Thyroid gland (tissue), 4 donors: ENCODE data around the gene GRPEL1. TPM values are rescaled to one million over a fixed set of nuclear protein-coding genes. Genes with fewer than 3 reads are reported as not detected.
"Not testable (repeated sequence)": the region's sequence is repeated elsewhere in the genome, so short reads cannot be mapped to it uniquely, and the experiment has no call there.

ENCODE experiments used
- DNase-seq, 2 donors: peaks; one replicate each; pipeline ENCODE4 v3.0.0-alpha.2; 2019
- H3K27ac ChIP-seq, 3 donors: fragments of 200-600 bp; sonication (generic); 1 replicate in 2 of 3; 2 replicates in 1 of 3; pipeline ENCODE4 v1.5.1; 2016 to 2019; ENCODE audit warnings: mild to moderate bottlenecking in 1 of 3, moderate library complexity in 1 of 3
- H3K27me3 ChIP-seq: fragments of 200-600 bp; sonication (generic); one replicate; pipeline ENCODE4 v1.5.1; 2019
- H3K36me3 ChIP-seq, 2 donors: fragments of 200-600 bp; sonication (generic); one replicate each; pipeline ENCODE4 v1.5.1; 2016 to 2019
- H3K4me1 ChIP-seq, 2 donors: fragments of 200-600 bp; sonication (generic); one replicate each; pipeline ENCODE4 v1.5.1; 2017 to 2019
- H3K4me3 ChIP-seq, 3 donors: fragments of 200-600 bp; sonication (generic); replicated peaks in 1 of 3; 1 replicate in 2 of 3; 2 replicates in 1 of 3; pipeline ENCODE4 v1.5.1; 2016; ENCODE audit warnings: mild to moderate bottlenecking in 1 of 3
- H3K9me3 ChIP-seq: fragments of 200-600 bp; sonication (generic); one replicate; pipeline ENCODE4 v1.5.1; 2017
- CTCF ChIP-seq, 6 experiments: fragments of 200-600 bp in 3 of 6; fragments of 450-650 bp in 3 of 6; sonication (generic) in 3 of 6; IDR thresholded peaks; one replicate each; pipeline ENCODE4 v1.5.1; 2016 to 2019; ENCODE audit warnings: antibody characterized with exemption in 6 of 6, mild to moderate bottlenecking in 2 of 6, inconsistent platforms in 1 of 6, moderate library complexity in 1 of 6
- POLR2A ChIP-seq, 2 donors: fragments of 450-650 bp; IDR thresholded peaks; one replicate each; pipeline ENCODE4 v1.6.1; 2017; ENCODE audit warnings: antibody characterized with exemption in 2 of 2, mild to moderate bottlenecking in 2 of 2, moderate library complexity in 1 of 2
- WGBS, 2 donors: methylation state at CpG; one replicate each; pipeline ENCODE4 v1.1.5; 2017; 5-methylcytosine and 5-hydroxymethylcytosine counted together
- intact Hi-C: fragments of 100-400 bp; cut with DNase I; formaldehyde crosslinking; loops from one replicate; pipeline ENCODE4 v1.15.1; 2023
- total RNA-seq, 4 donors: library from RNA; depleted of rRNA; stranded (reverse); fragments of >200 nt; gene quantifications; one replicate each; pipeline ENCODE4 v1.2.3, GENCODE V29; 2016

GRPEL1 gene
- total RNA-seq, 4 donors from 2014 or later = 13.4 to 21.9 (median 17.5) TPM

GRCh38 chr4:7103031-7103606 lies 35.3 kb upstream of the GRPEL1 start:
- H3K27ac ChIP-seq = peak overlapping the region; percentile 69 to 90 (median 70)
- intact Hi-C loops = no loop called here

DNA sequence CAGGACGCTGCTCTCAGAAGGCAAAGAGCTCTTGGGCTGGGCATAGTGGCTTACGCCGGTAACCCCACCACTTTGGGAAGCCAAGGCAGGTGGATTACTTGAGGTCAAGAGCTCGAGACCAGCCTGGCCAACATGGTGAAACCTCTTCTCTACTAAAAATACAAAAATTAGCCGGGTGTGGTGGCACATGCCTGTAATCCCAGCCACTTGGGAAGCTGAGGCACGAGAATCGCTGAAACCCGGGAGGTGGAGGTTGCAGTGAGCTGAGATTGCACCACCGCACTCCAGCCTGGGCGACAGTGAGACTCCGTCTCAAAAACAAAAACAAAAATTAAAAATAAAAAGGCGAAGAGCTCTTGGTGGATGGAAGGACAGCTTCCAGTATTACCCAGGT lies 34.6 kb upstream of the GRPEL1 start:
- intact Hi-C loops, H3K9me3 ChIP-seq, H3K27me3 ChIP-seq, H3K36me3 ChIP-seq: not testable (repeated sequence)
- H3K4me1 ChIP-seq = peaks cover 19 to 22% of the 10 kb centered on the region in 2 donors
- peak overlapping the region in 1 of 3 donors; percentile 60 for H3K4me3 ChIP-seq
- H3K27ac ChIP-seq = peak overlapping the region in 2 of 3 donors; percentile 69 to 70
- 38 to 47% methylated on average over 12 of the region's 12 CpGs for WGBS, 2 donors
- peak; percentile 23 to 26 for DNase-seq

More at GRCh38 chr4:7103031-7103606, 35.3 kb upstream of the GRPEL1 start:
- Histone ChIP-seq H3K9me3 (no peaks in the 10 kb centered on the region), H3K4me3 (peak overlapping the region; percentile 7 to 83 (median 60)), H3K36me3 (no peaks in the 10 kb centered on the region), H3K4me1 (peaks cover 19 to 22% of the 10 kb centered on the region in 2 donors), H3K27me3 (no peaks in the 10 kb centered on the region)
- TF ChIP-seq CTCF (IDR thresholded peaks at IDR 0.05) (no peak), POLR2A (IDR thresholded peaks at IDR 0.05) (peak in 1 of 2 donors; percentile 68)
- WGBS, 2 donors = 0 to 2% methylated on average over 18 to 27 of the region's 35 CpGs
- DNase-seq = peak; percentile 93 to 96

- Histone ChIP-seq H3K4me1 (peaks cover 19 to 22% of the 10 kb centered on the region in 2 donors), H3K27ac (no peak overlapping the region), H3K4me3 (peak overlapping the region in 1 of 3 donors; percentile 60), H3K27me3 (no peaks in the 10 kb centered on the region), H3K9me3 (no peaks in the 10 kb centered on the region), H3K36me3 (no peaks in the 10 kb centered on the region)
- peak; percentile 76 to 79 for DNase-seq
- TF ChIP-seq CTCF (IDR thresholded peaks at IDR 0.05) (peak; percentile 55 to 77 (median 61)), POLR2A (IDR thresholded peaks at IDR 0.05) (no peak)
- intact Hi-C loops = no loop called here
- WGBS, 2 donors = 24 to 28% methylated on average over 19 to 22 of the region's 24 CpGs
Observed at GRCh38 chr4:7101692-7102515, 34.0 kb upstream of the GRPEL1 start.

- no peaks in the 10 kb centered on the region for H3K27me3 ChIP-seq
- TF ChIP-seq POLR2A (IDR thresholded peaks at IDR 0.05) (no peak), CTCF (IDR thresholded peaks at IDR 0.05) (no peak)
- no peak overlapping the region for H3K4me3 ChIP-seq
- H3K36me3 ChIP-seq = no peaks in the 10 kb centered on the region
- no peaks in the 10 kb centered on the region for H3K4me1 ChIP-seq
- H3K9me3 ChIP-seq = no peaks in the 10 kb centered on the region
- 90% methylated on average over 7 of the region's 7 CpGs for WGBS, 2 donors
- intact Hi-C loops = no loop called here
- H3K27ac ChIP-seq = no peak overlapping the region
- no peak for DNase-seq
Observed at GRCh38 chr4:7096236-7096635, 28.4 kb upstream of the GRPEL1 start.

GRCh38 chr4:7095611-7096155 lies 27.8 kb upstream of the GRPEL1 start:
- no peak overlapping the region for H3K27ac ChIP-seq
- 89 to 95% methylated on average over 12 of the region's 16 CpGs for WGBS, 2 donors

More at GRCh38 chr4:7095611-7096155, 27.8 kb upstream of the GRPEL1 start:
- H3K27me3 ChIP-seq = no peaks in the 10 kb centered on the region
- DNase-seq = no peak
- no peak overlapping the region for H3K4me3 ChIP-seq
- intact Hi-C loops = no loop called here
- no peaks in the 10 kb centered on the region for H3K4me1 ChIP-seq
- no peaks in the 10 kb centered on the region for H3K9me3 ChIP-seq
- no peaks in the 10 kb centered on the region for H3K36me3 ChIP-seq
- no peak for TF ChIP-seq CTCF (IDR thresholded peaks at IDR 0.05)
- no peak for TF ChIP-seq POLR2A (IDR thresholded peaks at IDR 0.05)
